Activated CD8-positive, alpha-beta T cell treated with anti-CD3 and anti-CD28 coated beads, Interleukin-2, amount 10 ng/mL, durations not matched to agents 7 days and 5 days (primary cell): ENCODE measurements around the gene PNKP. TPM values are rescaled to one million over a fixed set of nuclear protein-coding genes. Genes with fewer than 3 reads are reported as not detected.

ENCODE experiments used
- ATAC-seq: fragments of 150-1000 bp; cut with Tn5 transposase; one replicate; pipeline ENCODE4 v1.10.0; 2021; ENCODE audit warnings: moderate library complexity
- CTCF ChIA-PET: fragments of 350-600 bp; sonication (Branson Sonifier 250); formaldehyde crosslinking; loops from one replicate; lab custom pipeline; 2021; ENCODE audit warnings: antibody characterized with exemption; lab: Charles Lee
- POLR2A ChIA-PET: fragments of 350-600 bp; sonication (Branson Sonifier 250); formaldehyde crosslinking; loops from one replicate; lab custom pipeline; 2021; ENCODE audit warnings: antibody characterized with exemption; lab: Charles Lee
- DNase-seq: peaks from one replicate; pipeline ENCODE4 v3.0.0-alpha.2; 2020
- H3K27ac Mint-ChIP-seq: one replicate; pipeline ENCODE4 v1.8.0; 2021; ENCODE audit warnings: mild to moderate bottlenecking, mixed read lengths
- H3K27me3 Mint-ChIP-seq: one replicate; pipeline ENCODE4 v1.8.0; 2021; ENCODE audit warnings: low read depth, mixed read lengths
- H3K36me3 Mint-ChIP-seq: one replicate; pipeline ENCODE4 v1.8.0; 2021; ENCODE audit warnings: low read depth, mixed read lengths
- H3K4me1 Mint-ChIP-seq: one replicate; pipeline ENCODE4 v1.8.0; 2021; ENCODE audit warnings: low read depth, mixed read lengths
- H3K4me3 Mint-ChIP-seq: one replicate; pipeline ENCODE4 v1.8.0; 2021; ENCODE audit warnings: mild to moderate bottlenecking, mixed read lengths
- H3K9me3 Mint-ChIP-seq: one replicate; pipeline ENCODE4 v1.8.0; 2022; ENCODE audit warnings: mixed read lengths; ENCODE audit not compliant: insufficient read depth
- total RNA-seq, 2 experiments: library from RNA; stranded (reverse); gene quantifications; one replicate each; pipeline ENCODE4 v1.2.3, GENCODE V29; 2021

The PNKP gene
- total RNA-seq, 2 experiments from 2014 or later, result 113 to 120 TPM

- ChIA-PET POLR2A (no interaction called here), CTCF (no interaction called here)
- Mint-ChIP-seq H3K27ac (no peak overlapping the region), H3K4me3 (peak overlapping the region; percentile 28), H3K4me1 (peaks cover 14% of the 10 kb centered on the region), H3K36me3 (peaks cover 12% of the 10 kb centered on the region), H3K27me3 (no peaks in the 10 kb centered on the region), H3K9me3 (no peaks in the 10 kb centered on the region)
- DNase-seq, result no peak
- no peak for ATAC-seq
Measured at GRCh38 chr19:49889038-49889686, 21.8 kb upstream of the PNKP start.

GRCh38 chr19:49888510-49888824 lies 21.1 kb upstream of the PNKP start:
- Mint-ChIP-seq H3K36me3 (peaks cover 16% of the 10 kb centered on the region), H3K27me3 (no peaks in the 10 kb centered on the region), H3K27ac (no peak overlapping the region), H3K4me3 (no peak overlapping the region), H3K9me3 (no peaks in the 10 kb centered on the region), H3K4me1 (peaks cover 14% of the 10 kb centered on the region)
- no peak for DNase-seq
- CTCF ChIA-PET, result no interaction called here
- POLR2A ChIA-PET, result no interaction called here
- no peak for ATAC-seq

GRCh38 chr19:49887665-49888509 lies 20.5 kb upstream of the PNKP start:
- Mint-ChIP-seq H3K4me1 (peaks cover 14% of the 10 kb centered on the region), H3K27ac (no peak overlapping the region), H3K4me3 (no peak overlapping the region), H3K36me3 (peaks cover 21% of the 10 kb centered on the region), H3K27me3 (no peaks in the 10 kb centered on the region), H3K9me3 (no peaks in the 10 kb centered on the region)
- DNase-seq (no peak), ATAC-seq (no peak)
- ChIA-PET CTCF (no interaction called here), POLR2A (no interaction called here)

GRCh38 chr19:49887037-49887664 lies 19.8 kb upstream of the PNKP start:
- Mint-ChIP-seq H3K4me3 (no peak overlapping the region), H3K9me3 (no peaks in the 10 kb centered on the region), H3K27me3 (no peaks in the 10 kb centered on the region), H3K27ac (no peak overlapping the region), H3K4me1 (peaks cover 14% of the 10 kb centered on the region), H3K36me3 (peaks cover 28% of the 10 kb centered on the region)
- no peak for DNase-seq
- CTCF ChIA-PET, result no interaction called here
- no peak for ATAC-seq
- POLR2A ChIA-PET, result no interaction called here

- POLR2A ChIA-PET, result no interaction called here
- H3K9me3 Mint-ChIP-seq, result no peaks in the 10 kb centered on the region
- peaks cover 4% of the 10 kb centered on the region for H3K4me1 Mint-ChIP-seq
- H3K27ac Mint-ChIP-seq, result no peak overlapping the region
- ATAC-seq, result no peak
- no peak overlapping the region for H3K4me3 Mint-ChIP-seq
- H3K36me3 Mint-ChIP-seq, result peaks cover 43% of the 10 kb centered on the region
- no peaks in the 10 kb centered on the region for H3K27me3 Mint-ChIP-seq
- CTCF ChIA-PET, result no interaction called here
- DNase-seq, result no peak
Measured at GRCh38 chr19:49884760-49885159, 17.4 kb upstream of the PNKP start.

- POLR2A ChIA-PET, result interaction anchor here (1.2 kb wide), 1 partner anchor 12 kb away, joined by 3 read pairs; the partner anchor contains the start of gene IL4I1
- peaks cover 43% of the 10 kb centered on the region for H3K36me3 Mint-ChIP-seq
- ATAC-seq, result no peak
- CTCF ChIA-PET, result no interaction called here
- H3K27ac Mint-ChIP-seq, result no peak overlapping the region
- DNase-seq, result no peak
- H3K9me3 Mint-ChIP-seq, result no peaks in the 10 kb centered on the region
- H3K27me3 Mint-ChIP-seq, result no peaks in the 10 kb centered on the region
- no peak overlapping the region for H3K4me3 Mint-ChIP-seq
- H3K4me1 Mint-ChIP-seq, result peaks cover 6% of the 10 kb centered on the region
Measured at GRCh38 chr19:49884109-49884508, 16.7 kb upstream of the PNKP start.

- ChIA-PET CTCF (no interaction called here), POLR2A (interaction anchor here (1.2 kb wide), 1 partner anchor 13 kb away, joined by 3 read pairs; the partner anchor contains the start of gene IL4I1)
- H3K4me1 Mint-ChIP-seq, result peaks cover 16% of the 10 kb centered on the region
- H3K27me3 Mint-ChIP-seq, result no peaks in the 10 kb centered on the region
- H3K4me3 Mint-ChIP-seq, result no peak overlapping the region
- no peak overlapping the region for H3K27ac Mint-ChIP-seq
- ATAC-seq, result no peak
- DNase-seq, result no peak
- H3K36me3 Mint-ChIP-seq, result peaks cover 48% of the 10 kb centered on the region
- H3K9me3 Mint-ChIP-seq, result no peaks in the 10 kb centered on the region
Measured at GRCh38 chr19:49883094-49883493, 15.7 kb upstream of the PNKP start.

GRCh38 chr19:49882643-49883042 lies 15.3 kb upstream of the PNKP start:
- no peak for DNase-seq
- no peaks in the 10 kb centered on the region for H3K9me3 Mint-ChIP-seq
- ChIA-PET CTCF (no interaction called here), POLR2A (no interaction called here)
- no peak for ATAC-seq
- peaks cover 19% of the 10 kb centered on the region for H3K4me1 Mint-ChIP-seq
- no peak overlapping the region for H3K4me3 Mint-ChIP-seq
- H3K27ac Mint-ChIP-seq, result no peak overlapping the region
- no peaks in the 10 kb centered on the region for H3K27me3 Mint-ChIP-seq
- H3K36me3 Mint-ChIP-seq, result peaks cover 50% of the 10 kb centered on the region

- Mint-ChIP-seq H3K27me3 (no peaks in the 10 kb centered on the region), H3K36me3 (peaks cover 50% of the 10 kb centered on the region), H3K4me1 (peaks cover 19% of the 10 kb centered on the region), H3K27ac (no peak overlapping the region), H3K4me3 (no peak overlapping the region), H3K9me3 (no peaks in the 10 kb centered on the region)
- DNase-seq (no peak), ATAC-seq (no peak)
- CTCF ChIA-PET, result no interaction called here
- POLR2A ChIA-PET, result no interaction called here
Measured at GRCh38 chr19:49881672-49882394, 14.5 kb upstream of the PNKP start.

GRCh38 chr19:49881186-49881585 lies 13.8 kb upstream of the PNKP start:
- ATAC-seq (no peak), DNase-seq (no peak)
- Mint-ChIP-seq H3K36me3 (peaks cover 49% of the 10 kb centered on the region), H3K27ac (no peak overlapping the region), H3K4me1 (peaks cover 19% of the 10 kb centered on the region), H3K9me3 (no peaks in the 10 kb centered on the region), H3K4me3 (no peak overlapping the region), H3K27me3 (no peaks in the 10 kb centered on the region)
- ChIA-PET POLR2A (no interaction called here), CTCF (interaction anchor here (1.5 kb wide), 1 partner anchor 9 kb away, joined by 4 read pairs; no protein-coding TSS in a partner anchor)

- peaks cover 24% of the 10 kb centered on the region for H3K4me1 Mint-ChIP-seq
- H3K9me3 Mint-ChIP-seq, result no peaks in the 10 kb centered on the region
- POLR2A ChIA-PET, result no interaction called here
- H3K27me3 Mint-ChIP-seq, result no peaks in the 10 kb centered on the region
- ATAC-seq (no peak), DNase-seq (no peak)
- CTCF ChIA-PET, result interaction anchor here (1.5 kb wide), 1 partner anchor 10 kb away, joined by 4 read pairs; no protein-coding TSS in a partner anchor
- no peak overlapping the region for H3K4me3 Mint-ChIP-seq
- H3K36me3 Mint-ChIP-seq, result peaks cover 48% of the 10 kb centered on the region
- no peak overlapping the region for H3K27ac Mint-ChIP-seq
Measured at GRCh38 chr19:49880162-49880869, 12.9 kb upstream of the PNKP start.
